Keratinocyte (primary cell): Measurements from ENCODE around the gene TMEM200B.

Source experiments
- EZH2 ChIP-seq: IDR thresholded peaks from one replicate; pipeline ENCODE4 v1.6.1; 2012; ENCODE audit warnings: inconsistent platforms, mild to moderate bottlenecking, low read length, moderate library complexity
- TF ChIP-seq, protein P1 (sequence below), 3 experiments: IDR thresholded peaks in 1 of 3; conservative IDR thresholded peaks in 1 of 3; optimal IDR thresholded peaks in 1 of 3; 2 replicates in 2 of 3; 3 replicates in 1 of 3; pipeline versions ENCODE3 to v1.5.1; 2011; ENCODE audit warnings: low read length in 3 of 3, mild to moderate bottlenecking in 3 of 3, moderate library complexity in 2 of 3, control low read depth in 1 of 3, inconsistent platforms in 1 of 3; ENCODE audit not compliant: insufficient read depth in 2 of 3; ENCODE audit errors: extremely low read depth in 1 of 3

DNA sequence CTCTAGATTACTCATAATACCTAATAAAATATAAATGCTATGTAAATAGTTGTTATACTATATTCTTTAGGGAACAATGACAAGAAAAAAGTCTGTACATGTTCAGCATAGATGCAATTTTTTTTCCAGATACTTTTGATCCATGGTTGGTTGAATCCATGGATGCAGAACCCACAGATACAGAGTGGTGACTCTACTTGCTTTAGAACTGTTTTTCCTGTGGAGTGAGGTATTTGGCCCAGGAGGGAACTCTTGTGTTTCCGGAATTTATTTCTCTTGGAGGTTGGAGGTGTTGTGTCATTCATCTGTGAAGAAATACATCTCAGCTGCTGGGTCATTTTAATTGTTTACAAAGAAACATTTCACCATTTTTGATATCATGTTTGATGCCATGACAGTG, 28.7 kb downstream of the TMEM200B start:
- TF ChIP-seq, protein P1, sequence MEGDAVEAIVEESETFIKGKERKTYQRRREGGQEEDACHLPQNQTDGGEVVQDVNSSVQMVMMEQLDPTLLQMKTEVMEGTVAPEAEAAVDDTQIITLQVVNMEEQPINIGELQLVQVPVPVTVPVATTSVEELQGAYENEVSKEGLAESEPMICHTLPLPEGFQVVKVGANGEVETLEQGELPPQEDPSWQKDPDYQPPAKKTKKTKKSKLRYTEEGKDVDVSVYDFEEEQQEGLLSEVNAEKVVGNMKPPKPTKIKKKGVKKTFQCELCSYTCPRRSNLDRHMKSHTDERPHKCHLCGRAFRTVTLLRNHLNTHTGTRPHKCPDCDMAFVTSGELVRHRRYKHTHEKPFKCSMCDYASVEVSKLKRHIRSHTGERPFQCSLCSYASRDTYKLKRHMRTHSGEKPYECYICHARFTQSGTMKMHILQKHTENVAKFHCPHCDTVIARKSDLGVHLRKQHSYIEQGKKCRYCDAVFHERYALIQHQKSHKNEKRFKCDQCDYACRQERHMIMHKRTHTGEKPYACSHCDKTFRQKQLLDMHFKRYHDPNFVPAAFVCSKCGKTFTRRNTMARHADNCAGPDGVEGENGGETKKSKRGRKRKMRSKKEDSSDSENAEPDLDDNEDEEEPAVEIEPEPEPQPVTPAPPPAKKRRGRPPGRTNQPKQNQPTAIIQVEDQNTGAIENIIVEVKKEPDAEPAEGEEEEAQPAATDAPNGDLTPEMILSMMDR (optimal IDR thresholded peaks at IDR 0.05 in 1 of 3, IDR thresholded peaks at IDR 0.05 in 1 of 3, conservative IDR thresholded peaks at IDR 0.05 in 1 of 3; ENCODE audit: extremely low read depth in 1 of 3, insufficient read depth in 2 of 3, low read length in 3 of 3), result no peak
- TF ChIP-seq EZH2, result no peak
